ENCODE data around the gene RCOR1.

The RCOR1 gene

DNA sequence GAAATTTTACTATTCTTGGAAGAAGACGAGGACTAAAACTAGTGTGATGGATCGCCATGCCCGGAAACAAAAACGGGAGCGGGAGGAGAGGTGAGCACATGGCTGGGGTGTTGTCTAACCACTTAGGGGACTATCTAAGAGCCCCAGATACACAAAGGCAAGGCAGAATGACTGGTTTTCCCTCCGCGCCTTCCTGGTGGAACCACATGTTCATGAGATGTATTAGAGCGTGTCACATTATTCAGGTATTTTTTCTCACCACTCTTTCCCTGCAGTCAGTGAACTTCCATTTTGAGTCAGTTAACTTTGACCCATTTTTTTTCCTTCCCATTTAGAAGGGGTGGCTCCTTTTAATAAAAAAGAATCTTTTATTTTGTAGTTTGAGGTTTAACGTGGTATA, 116.0 kb downstream of the RCOR1 start:
- Histone ChIP-seq H3K4me3 (ENCODE audit: low read depth in 1 of 2, low read length in 2 of 2) (no peak overlapping the region), H3K27me3 (ENCODE audit: low read depth, low read length) (no peaks in the 10 kb centered on the region), H3K4me1 (ENCODE audit: control insufficient read depth in 1 of 2, insufficient read depth in 2 of 2, low read length in 2 of 2) (no peaks in the 10 kb centered on the region), H3K9me3 (ENCODE audit: control insufficient read depth in 1 of 2, low read length in 2 of 2) (no peaks in the 10 kb centered on the region), H3K36me3 (ENCODE audit: control insufficient read depth in 1 of 2, insufficient read depth in 2 of 2, low read length in 2 of 2) (peaks cover 14 to 20% of the 10 kb centered on the region in 2 donors), H3K27ac (ENCODE audit: low read length) (no peak overlapping the region)

DNA sequence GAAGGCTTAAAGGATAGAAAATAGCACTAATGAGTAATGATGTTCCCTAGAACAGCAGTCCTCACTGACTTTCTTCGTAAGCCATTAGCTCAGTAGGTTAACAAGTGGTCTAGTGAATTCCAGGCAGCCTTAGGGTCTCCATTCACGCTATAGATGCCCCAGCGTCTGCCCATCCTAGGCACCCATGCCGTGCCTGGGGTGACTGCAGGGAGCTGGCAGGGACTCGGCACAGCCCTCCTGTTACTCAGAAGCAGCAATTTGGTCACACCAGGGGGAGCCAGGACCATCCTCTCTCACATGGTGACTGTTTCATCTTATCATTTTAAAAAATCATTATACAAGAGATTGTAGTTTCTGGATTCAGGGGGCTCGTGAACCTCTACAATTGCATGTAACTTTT, 118.8 kb downstream of the RCOR1 start:
- no peaks in the 10 kb centered on the region for H3K4me1 ChIP-seq (ENCODE audit: control insufficient read depth in 1 of 2, insufficient read depth in 2 of 2, low read length in 2 of 2)
- H3K4me3 ChIP-seq (ENCODE audit: low read depth in 1 of 2, low read length in 2 of 2): no peak overlapping the region
- H3K27ac ChIP-seq (ENCODE audit: low read length): no peak overlapping the region
- H3K36me3 ChIP-seq (ENCODE audit: control insufficient read depth in 1 of 2, insufficient read depth in 2 of 2, low read length in 2 of 2): peaks cover 15 to 18% of the 10 kb centered on the region in 2 donors
- H3K9me3 ChIP-seq (ENCODE audit: control insufficient read depth in 1 of 2, low read length in 2 of 2): no peaks in the 10 kb centered on the region
- no peaks in the 10 kb centered on the region for H3K27me3 ChIP-seq (ENCODE audit: low read depth, low read length)

DNA sequence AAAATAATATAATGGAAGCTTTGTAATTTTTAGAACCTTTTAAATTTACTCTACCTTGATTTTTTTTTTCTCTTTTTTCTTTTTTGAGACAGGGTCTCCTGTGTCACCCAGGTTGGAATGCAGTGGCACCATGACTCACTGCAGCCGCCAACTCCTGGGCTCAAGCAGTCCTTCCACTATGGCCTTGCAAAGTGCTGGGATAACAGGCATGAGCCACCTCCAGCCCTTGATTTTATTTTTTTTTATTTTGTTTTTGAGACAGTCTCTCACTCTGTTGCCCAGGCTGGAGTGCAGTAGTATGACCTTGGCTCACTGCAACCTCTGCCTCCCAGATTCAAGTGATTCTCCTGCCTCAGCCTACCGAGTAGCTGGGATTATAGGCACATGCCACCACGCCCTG, 119.5 kb downstream of the RCOR1 start:
- peaks cover 15 to 18% of the 10 kb centered on the region in 2 donors for H3K36me3 ChIP-seq (ENCODE audit: control insufficient read depth in 1 of 2, insufficient read depth in 2 of 2, low read length in 2 of 2)
- H3K27me3 ChIP-seq (ENCODE audit: low read depth, low read length): no peaks in the 10 kb centered on the region
- no peak overlapping the region for H3K4me3 ChIP-seq (ENCODE audit: low read depth in 1 of 2, low read length in 2 of 2)
- no peak overlapping the region for H3K27ac ChIP-seq (ENCODE audit: low read length)
- no peaks in the 10 kb centered on the region for H3K4me1 ChIP-seq (ENCODE audit: control insufficient read depth in 1 of 2, insufficient read depth in 2 of 2, low read length in 2 of 2)
- no peaks in the 10 kb centered on the region for H3K9me3 ChIP-seq (ENCODE audit: control insufficient read depth in 1 of 2, low read length in 2 of 2)

DNA sequence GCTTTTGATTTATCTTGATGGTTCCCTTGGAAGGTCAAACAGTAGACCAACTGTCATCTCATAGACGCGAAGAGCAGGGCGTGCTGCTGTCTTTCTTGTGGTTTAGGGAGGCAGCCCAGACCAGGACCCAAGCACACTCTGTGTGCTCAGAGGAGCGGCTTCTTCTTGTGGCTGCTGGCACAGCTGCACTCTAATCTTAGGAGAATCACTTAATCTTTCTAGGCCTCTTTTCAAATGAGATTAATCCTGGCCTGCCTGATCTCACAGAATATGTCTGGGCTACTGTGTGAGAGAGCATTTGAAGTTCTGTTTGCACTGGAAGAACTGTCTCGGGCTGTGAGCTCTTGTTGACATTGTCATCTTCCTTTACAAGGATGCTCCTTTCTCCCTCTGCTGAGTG, 124.8 kb downstream of the RCOR1 start:
- Histone ChIP-seq H3K27ac (ENCODE audit: low read length) (no peak overlapping the region), H3K9me3 (ENCODE audit: control insufficient read depth in 1 of 2, low read length in 2 of 2) (no peaks in the 10 kb centered on the region), H3K27me3 (ENCODE audit: low read depth, low read length) (no peaks in the 10 kb centered on the region), H3K4me1 (ENCODE audit: control insufficient read depth in 1 of 2, insufficient read depth in 2 of 2, low read length in 2 of 2) (no peaks in the 10 kb centered on the region), H3K36me3 (ENCODE audit: control insufficient read depth in 1 of 2, insufficient read depth in 2 of 2, low read length in 2 of 2) (peaks cover 16 to 24% of the 10 kb centered on the region in 2 donors), H3K4me3 (ENCODE audit: low read depth in 1 of 2, low read length in 2 of 2) (no peak overlapping the region)

DNA sequence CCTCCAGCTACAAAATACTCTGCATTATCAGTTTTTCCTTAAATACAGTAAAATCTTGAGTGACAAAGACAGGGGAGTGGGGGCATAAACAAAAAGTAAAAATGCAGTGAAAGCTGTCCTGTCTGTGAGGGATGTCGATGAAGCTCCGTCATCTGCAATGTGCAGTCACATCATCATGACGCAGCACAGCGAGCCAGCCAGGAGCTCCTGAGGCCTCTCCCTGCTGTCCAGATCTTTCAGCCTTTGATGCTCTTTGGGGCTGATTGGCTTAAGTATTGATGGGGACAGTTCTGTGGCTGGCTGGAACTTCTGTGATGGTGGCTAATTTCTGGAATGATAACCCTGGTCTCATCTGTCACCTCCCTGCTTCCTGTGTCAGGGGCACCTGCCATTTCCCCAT, 130.2 kb downstream of the RCOR1 start:
- Histone ChIP-seq H3K4me1 (ENCODE audit: control insufficient read depth in 1 of 2, insufficient read depth in 2 of 2, low read length in 2 of 2) (no peaks in the 10 kb centered on the region), H3K36me3 (ENCODE audit: control insufficient read depth in 1 of 2, insufficient read depth in 2 of 2, low read length in 2 of 2) (peaks cover 27 to 48% of the 10 kb centered on the region in 2 donors), H3K4me3 (ENCODE audit: low read depth in 1 of 2, low read length in 2 of 2) (no peak overlapping the region), H3K27ac (ENCODE audit: low read length) (no peak overlapping the region), H3K27me3 (ENCODE audit: low read depth, low read length) (no peaks in the 10 kb centered on the region), H3K9me3 (ENCODE audit: control insufficient read depth in 1 of 2, low read length in 2 of 2) (no peaks in the 10 kb centered on the region)

DNA sequence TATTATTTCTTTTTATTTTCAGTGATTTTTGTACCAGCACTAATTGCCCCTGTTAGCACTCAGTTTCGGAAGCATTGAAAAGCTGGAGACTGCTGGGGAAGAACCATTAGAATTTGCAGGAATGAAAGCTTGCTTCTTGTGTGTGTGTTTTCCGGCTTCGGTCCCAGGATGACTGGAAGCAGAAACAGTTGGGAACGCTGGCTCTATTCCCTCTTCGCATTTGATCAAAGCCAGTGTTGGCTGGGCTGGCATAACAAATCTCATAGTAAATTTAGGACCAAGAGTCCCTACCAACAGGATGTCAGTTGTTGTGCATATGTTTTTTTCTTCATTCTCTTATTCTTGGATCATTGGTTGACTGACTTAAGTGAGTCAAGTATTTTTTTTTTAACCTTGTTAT, 131.2 kb downstream of the RCOR1 start:
- H3K27ac ChIP-seq (ENCODE audit: low read length): no peak overlapping the region
- no peaks in the 10 kb centered on the region for H3K27me3 ChIP-seq (ENCODE audit: low read depth, low read length)
- peaks cover 34 to 52% of the 10 kb centered on the region in 2 donors for H3K36me3 ChIP-seq (ENCODE audit: control insufficient read depth in 1 of 2, insufficient read depth in 2 of 2, low read length in 2 of 2)
- H3K4me1 ChIP-seq (ENCODE audit: control insufficient read depth in 1 of 2, insufficient read depth in 2 of 2, low read length in 2 of 2): no peaks in the 10 kb centered on the region
- H3K9me3 ChIP-seq (ENCODE audit: control insufficient read depth in 1 of 2, low read length in 2 of 2): no peaks in the 10 kb centered on the region
- no peak overlapping the region for H3K4me3 ChIP-seq (ENCODE audit: low read depth in 1 of 2, low read length in 2 of 2)

DNA sequence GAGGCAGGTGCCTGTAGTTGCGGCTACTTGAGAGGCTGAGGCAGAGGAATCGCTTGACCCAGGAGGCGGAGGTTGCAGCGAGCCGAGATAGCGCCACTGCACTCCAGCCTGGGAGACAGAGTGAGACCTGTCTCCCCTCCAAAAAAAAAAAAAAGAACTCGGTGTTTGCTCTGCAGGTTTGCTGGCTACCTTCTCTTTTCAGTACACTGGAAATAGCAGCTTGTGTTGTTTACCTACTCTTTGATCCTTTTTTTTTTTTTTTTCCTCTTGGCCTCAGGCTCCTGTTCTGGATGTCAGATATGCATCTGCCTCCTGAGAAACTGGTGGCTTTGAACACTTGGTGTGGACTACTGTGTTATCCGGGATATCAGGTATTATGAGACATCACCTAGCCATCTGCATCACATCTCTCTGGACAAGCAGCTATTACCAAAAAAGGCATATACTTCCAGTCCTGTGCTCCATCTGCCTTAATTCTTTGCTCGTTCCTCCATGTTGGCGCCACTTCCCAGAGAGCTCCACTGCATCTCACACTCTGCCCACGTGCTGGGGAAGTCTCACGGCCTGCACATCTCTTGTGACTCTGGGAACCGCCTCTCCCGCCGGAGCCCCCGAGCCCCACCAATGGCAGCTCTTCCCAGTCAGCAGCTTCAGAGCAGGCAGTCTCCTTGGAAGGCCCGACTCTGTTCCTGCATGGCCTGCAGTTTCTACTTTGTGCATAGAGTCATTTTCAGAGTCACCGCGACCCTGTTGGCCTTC, 133.9 kb downstream of the RCOR1 start:
- Histone ChIP-seq H3K27me3 (ENCODE audit: low read depth, low read length) (no peaks in the 10 kb centered on the region), H3K4me3 (ENCODE audit: low read depth in 1 of 2, low read length in 2 of 2) (no peak overlapping the region), H3K9me3 (ENCODE audit: control insufficient read depth in 1 of 2, low read length in 2 of 2) (no peaks in the 10 kb centered on the region), H3K27ac (ENCODE audit: low read length) (no peak overlapping the region), H3K36me3 (ENCODE audit: control insufficient read depth in 1 of 2, insufficient read depth in 2 of 2, low read length in 2 of 2) (peaks cover 37 to 48% of the 10 kb centered on the region in 2 donors), H3K4me1 (ENCODE audit: control insufficient read depth in 1 of 2, insufficient read depth in 2 of 2, low read length in 2 of 2) (no peaks in the 10 kb centered on the region)

DNA sequence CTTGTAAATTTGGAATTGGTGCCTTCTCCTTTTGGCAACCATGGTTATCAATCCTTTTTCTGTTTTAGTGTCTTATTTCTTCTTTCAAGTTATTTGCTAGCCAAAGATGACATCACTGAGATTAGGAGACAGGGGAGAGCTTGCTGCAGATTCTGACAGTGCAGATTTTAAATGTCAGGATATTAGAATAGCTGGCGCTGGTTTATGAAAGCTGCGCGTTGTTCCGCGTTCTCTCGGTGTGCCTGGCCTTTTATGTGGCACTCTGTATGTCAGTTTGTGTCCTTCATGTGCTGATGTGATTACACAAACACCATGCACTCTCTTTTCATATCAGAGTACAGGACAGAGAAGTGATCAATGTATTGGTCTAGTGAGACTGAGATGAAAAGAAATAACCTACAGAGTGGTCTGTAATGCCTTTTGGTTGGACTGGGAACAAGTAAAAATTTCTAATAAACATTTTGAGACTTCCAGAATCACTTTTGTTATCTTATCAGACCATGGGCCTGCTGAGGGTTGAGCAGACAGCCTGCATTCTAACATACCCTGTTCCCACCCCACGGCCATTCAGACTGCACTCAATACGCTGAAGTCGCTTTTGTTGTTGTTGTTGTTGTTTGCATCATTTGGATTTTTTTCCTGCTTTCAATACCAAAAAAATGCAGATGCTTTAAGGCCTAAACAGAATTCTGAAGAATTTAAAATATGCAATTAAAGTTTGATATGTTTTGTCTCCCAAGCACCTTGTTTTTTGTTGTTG, 135.1 kb downstream of the RCOR1 start:
- no peaks in the 10 kb centered on the region for H3K4me1 ChIP-seq (ENCODE audit: control insufficient read depth in 1 of 2, insufficient read depth in 2 of 2, low read length in 2 of 2)
- no peaks in the 10 kb centered on the region for H3K27me3 ChIP-seq (ENCODE audit: low read depth, low read length)
- no peaks in the 10 kb centered on the region for H3K9me3 ChIP-seq (ENCODE audit: control insufficient read depth in 1 of 2, low read length in 2 of 2)
- no peak overlapping the region for H3K4me3 ChIP-seq (ENCODE audit: low read depth in 1 of 2, low read length in 2 of 2)
- H3K36me3 ChIP-seq (ENCODE audit: control insufficient read depth in 1 of 2, insufficient read depth in 2 of 2, low read length in 2 of 2): peaks cover 32 to 37% of the 10 kb centered on the region in 2 donors
- no peak overlapping the region for H3K27ac ChIP-seq (ENCODE audit: low read length)

DNA sequence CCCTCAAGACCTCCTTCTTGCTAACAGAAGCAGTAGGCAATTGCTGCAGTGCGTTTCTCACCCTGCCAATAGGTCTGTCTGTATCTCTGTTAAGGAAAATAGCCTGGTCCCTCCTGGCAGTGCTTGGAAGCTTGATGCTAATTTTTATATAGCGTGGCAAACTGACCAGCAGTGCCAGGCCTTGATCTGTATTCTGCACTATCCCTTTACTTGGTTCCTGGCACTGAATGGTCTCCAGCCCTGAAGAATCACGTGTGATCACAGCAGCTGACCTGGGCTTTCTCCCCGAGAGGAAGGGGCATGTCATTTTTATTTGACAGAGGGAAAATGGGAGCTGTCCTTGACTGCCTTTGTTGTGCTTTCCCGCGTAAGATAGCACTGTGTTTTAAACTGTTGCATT, 136.1 kb downstream of the RCOR1 start:
- Histone ChIP-seq H3K27ac (ENCODE audit: low read length) (no peak overlapping the region), H3K36me3 (ENCODE audit: control insufficient read depth in 1 of 2, insufficient read depth in 2 of 2, low read length in 2 of 2) (peaks cover 28 to 29% of the 10 kb centered on the region in 2 donors), H3K27me3 (ENCODE audit: low read depth, low read length) (no peaks in the 10 kb centered on the region), H3K4me1 (ENCODE audit: control insufficient read depth in 1 of 2, insufficient read depth in 2 of 2, low read length in 2 of 2) (no peaks in the 10 kb centered on the region), H3K4me3 (ENCODE audit: low read depth in 1 of 2, low read length in 2 of 2) (no peak overlapping the region), H3K9me3 (ENCODE audit: control insufficient read depth in 1 of 2, low read length in 2 of 2) (no peaks in the 10 kb centered on the region)

DNA sequence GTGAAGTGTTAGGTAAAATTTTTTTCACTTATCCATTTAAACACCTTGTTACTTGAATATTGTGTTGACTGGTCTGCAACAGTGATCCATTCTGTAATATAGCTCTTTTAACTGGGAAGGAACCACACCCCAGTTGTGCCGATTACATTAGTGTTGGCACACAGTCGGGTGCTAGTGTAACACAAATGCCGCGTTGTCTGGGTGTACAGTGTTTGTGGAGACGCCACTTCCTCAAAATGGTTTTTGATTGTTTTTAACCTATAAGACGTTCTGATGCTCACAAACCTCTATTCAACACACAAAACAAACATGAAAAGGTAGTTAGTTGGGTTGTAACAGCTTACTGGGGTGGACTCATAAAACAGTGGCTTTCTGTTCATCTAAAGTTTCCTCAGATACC, 136.8 kb downstream of the RCOR1 start:
- H3K36me3 ChIP-seq (ENCODE audit: control insufficient read depth in 1 of 2, insufficient read depth in 2 of 2, low read length in 2 of 2): peaks cover 28 to 29% of the 10 kb centered on the region in 2 donors
- no peak overlapping the region for H3K4me3 ChIP-seq (ENCODE audit: low read depth in 1 of 2, low read length in 2 of 2)
- no peaks in the 10 kb centered on the region for H3K9me3 ChIP-seq (ENCODE audit: control insufficient read depth in 1 of 2, low read length in 2 of 2)
- no peaks in the 10 kb centered on the region for H3K4me1 ChIP-seq (ENCODE audit: control insufficient read depth in 1 of 2, insufficient read depth in 2 of 2, low read length in 2 of 2)
- H3K27ac ChIP-seq (ENCODE audit: low read length): no peak overlapping the region
- H3K27me3 ChIP-seq (ENCODE audit: low read depth, low read length): no peaks in the 10 kb centered on the region

DNA sequence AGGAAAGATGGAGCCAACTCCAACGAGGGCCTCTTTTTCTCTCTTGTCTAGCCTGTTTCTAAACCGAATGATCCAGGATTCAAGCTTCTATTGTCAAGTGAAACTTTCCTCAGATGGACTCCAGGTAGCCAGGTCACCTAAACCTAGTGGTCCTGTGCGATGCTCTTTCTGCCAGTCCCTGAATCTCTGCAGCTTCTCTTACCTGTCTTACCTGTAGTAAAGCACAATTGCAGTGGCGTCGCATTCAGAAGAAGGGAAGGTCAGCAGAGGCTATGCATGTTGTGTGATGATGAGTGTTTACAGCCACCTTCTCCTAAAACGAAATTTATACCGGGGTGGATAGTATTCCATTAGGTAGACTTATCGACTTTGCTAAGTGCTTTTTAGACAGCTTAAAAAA, 137.4 kb downstream of the RCOR1 start:
- Histone ChIP-seq H3K27ac (ENCODE audit: low read length) (no peak overlapping the region), H3K4me1 (ENCODE audit: control insufficient read depth in 1 of 2, insufficient read depth in 2 of 2, low read length in 2 of 2) (no peaks in the 10 kb centered on the region), H3K36me3 (ENCODE audit: control insufficient read depth in 1 of 2, insufficient read depth in 2 of 2, low read length in 2 of 2) (peaks cover 28 to 29% of the 10 kb centered on the region in 2 donors)

More for the DNA sequence above, 137.4 kb downstream of the RCOR1 start:
- Histone ChIP-seq H3K9me3 (ENCODE audit: control insufficient read depth in 1 of 2, low read length in 2 of 2) (no peaks in the 10 kb centered on the region), H3K4me3 (ENCODE audit: low read depth in 1 of 2, low read length in 2 of 2) (no peak overlapping the region), H3K27me3 (ENCODE audit: low read depth, low read length) (no peaks in the 10 kb centered on the region)

Data from muscle layer of duodenum (tissue), 2 donors.